ENCODE results near the gene IL17RE.

- TF ChIP-seq CTCF (IDR thresholded peaks at IDR 0.05) (no peak), POLR2A (IDR thresholded peaks at IDR 0.05) (no peak)
These were observed 15.2 kb downstream of the IL17RE start for GRCh38 chr3:9917820-9918219.

Measured in lower leg skin (tissue), 3 donors.